Chondrocyte (in vitro differentiated cells): ENCODE results near the gene RAB5A. TPM values are rescaled to one million over a fixed set of nuclear protein-coding genes. Genes with fewer than 3 reads are reported as not detected.
"Not testable (repeated sequence)": the region's sequence is repeated elsewhere in the genome, so short reads cannot be mapped to it uniquely, and the experiment has no call there.

Experiments used
- DNase-seq: peaks from one replicate; pipeline ENCODE4 v3.0.0; 2021; ENCODE audit warnings: mixed read lengths, low spot score
- H3K27ac Mint-ChIP-seq: one replicate; pipeline ENCODE4 v1.8.0; 2021; ENCODE audit warnings: mild to moderate bottlenecking, moderate library complexity, mixed read lengths; ENCODE audit not compliant: unreplicated experiment
- H3K27me3 Mint-ChIP-seq: 2 replicates; pipeline ENCODE4 v1.8.0; 2021; ENCODE audit warnings: low read depth, mixed read lengths
- H3K36me3 Mint-ChIP-seq: 2 replicates; pipeline ENCODE4 v1.8.0; 2021; ENCODE audit warnings: low read depth, mixed read lengths
- H3K4me1 Mint-ChIP-seq: 2 replicates; pipeline ENCODE4 v1.8.0; 2021; ENCODE audit warnings: low read depth, mild to moderate bottlenecking, mixed read lengths
- H3K4me3 Mint-ChIP-seq: one replicate; pipeline ENCODE4 v1.8.0; 2021; ENCODE audit warnings: mild to moderate bottlenecking, moderate library complexity, mixed read lengths; ENCODE audit not compliant: unreplicated experiment
- H3K9me3 Mint-ChIP-seq: 2 replicates; pipeline ENCODE4 v1.8.0; 2021; ENCODE audit warnings: low read depth, mixed read lengths
- CTCF ChIP-seq: fragments of 200-600 bp; sonication (generic); IDR thresholded peaks from 2 replicates; pipeline ENCODE4 v1.5.0; 2021; ENCODE audit warnings: antibody characterized with exemption, mild to moderate bottlenecking, moderate library complexity
- long read RNA-seq: library from polyadenylated mRNA; stranded (forward); transcript quantifications from one replicate; pipeline ENCODE4 v2.0.0, GENCODE V29; 2021
- total RNA-seq: library from RNA; stranded (reverse); gene quantifications from 3 replicates; pipeline ENCODE4 v1.2.1, GENCODE V29; 2021

RAB5A gene
- 70.6 to 81.1 TPM (median 76.0 TPM) in 3 replicates for total RNA-seq
- long read RNA-seq, transcript RAB5A-201 (6 exons, 2,536 nt): major isoform, 153 of 163 reads
- long read RNA-seq, partial matches to known transcripts: 2 of 163 reads
- long read RNA-seq, other reads (novel, unspliced or antisense): 7 of 163 reads

DNA sequence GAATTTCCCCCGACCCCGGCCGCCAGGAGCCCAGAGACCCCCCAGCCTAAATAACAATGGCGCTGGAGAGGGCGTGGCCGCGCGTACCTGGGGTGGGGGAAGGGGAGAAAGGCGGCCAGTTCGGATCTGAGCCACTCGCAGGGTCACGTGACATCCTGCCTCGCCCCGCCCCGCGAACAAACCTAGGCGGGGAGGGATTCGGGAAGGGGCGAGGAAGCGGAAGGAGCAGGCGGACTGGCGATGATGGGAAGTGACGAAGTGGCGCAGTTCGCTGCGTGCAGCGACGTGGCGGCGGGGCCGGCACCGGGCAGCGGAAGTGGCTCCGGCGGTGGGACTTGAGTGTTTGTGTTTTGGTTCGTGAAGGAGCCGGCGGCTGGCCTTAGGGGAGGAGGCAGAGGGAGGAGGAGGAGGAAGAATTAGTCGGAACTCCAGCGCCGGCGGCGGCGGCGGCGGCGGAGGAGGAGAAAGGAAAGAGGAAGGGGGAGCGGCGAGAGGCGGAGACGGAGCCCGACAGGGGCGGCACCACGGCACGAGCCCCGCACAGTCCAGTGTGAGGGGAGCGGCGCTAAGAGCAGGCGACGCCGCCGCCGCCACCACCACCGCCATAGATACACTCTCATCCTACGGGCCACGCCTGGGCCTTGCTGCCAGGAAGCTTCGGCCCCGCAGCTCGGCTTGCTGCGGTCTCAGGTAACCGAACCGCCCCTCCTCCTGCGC is at the start of gene RAB5A:
Gene RAB5A, plus strand, starts transcription at position 266 of the 717 bp plus-strand sequence. CDS start 3,802 bp downstream, outside the sequence.
- no peaks in the 10 kb centered on the region for H3K27me3 Mint-ChIP-seq

DNA sequence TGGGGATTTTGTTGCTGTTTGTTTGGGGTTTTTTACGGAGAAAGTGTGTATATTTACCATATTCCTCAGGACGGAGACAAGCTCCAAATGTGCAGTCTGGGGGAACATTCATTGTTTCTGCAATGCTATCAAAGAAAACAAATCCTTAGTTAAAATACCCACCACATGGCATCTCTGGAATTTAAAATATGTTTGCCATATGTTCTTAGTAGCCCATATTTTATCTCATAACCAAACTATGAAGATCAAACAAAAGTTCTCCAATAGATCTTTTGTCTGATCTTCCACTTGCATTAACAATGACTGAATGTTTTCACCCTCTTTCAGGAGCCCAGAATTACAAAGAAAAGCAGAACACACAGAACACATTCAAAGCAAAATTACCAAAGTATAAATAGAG is 48.2 kb upstream of the RAB5A start:
- no peak for DNase-seq
- H3K27ac Mint-ChIP-seq: peak overlapping the region; percentile 57
- H3K9me3 Mint-ChIP-seq: no peaks in the 10 kb centered on the region
- peaks cover 11% of the 10 kb centered on the region for H3K4me1 Mint-ChIP-seq
- no peaks in the 10 kb centered on the region for H3K36me3 Mint-ChIP-seq
- TF ChIP-seq CTCF: no peak
- peak overlapping the region; percentile 13 for H3K4me3 Mint-ChIP-seq
- H3K27me3 Mint-ChIP-seq: no peaks in the 10 kb centered on the region

More for the DNA sequence above, at the start of gene RAB5A:
- Mint-ChIP-seq H3K36me3 (peaks cover 4% of the 10 kb centered on the region), H3K9me3 (no peaks in the 10 kb centered on the region), H3K4me3 (peak within 1 kb of the TSS; percentile 96), H3K27ac (peak within 1 kb of the TSS; percentile 100), H3K4me1 (peaks cover 49% of the 10 kb centered on the region)
- DNase-seq: peak; percentile 98
- no peak for TF ChIP-seq CTCF

DNA sequence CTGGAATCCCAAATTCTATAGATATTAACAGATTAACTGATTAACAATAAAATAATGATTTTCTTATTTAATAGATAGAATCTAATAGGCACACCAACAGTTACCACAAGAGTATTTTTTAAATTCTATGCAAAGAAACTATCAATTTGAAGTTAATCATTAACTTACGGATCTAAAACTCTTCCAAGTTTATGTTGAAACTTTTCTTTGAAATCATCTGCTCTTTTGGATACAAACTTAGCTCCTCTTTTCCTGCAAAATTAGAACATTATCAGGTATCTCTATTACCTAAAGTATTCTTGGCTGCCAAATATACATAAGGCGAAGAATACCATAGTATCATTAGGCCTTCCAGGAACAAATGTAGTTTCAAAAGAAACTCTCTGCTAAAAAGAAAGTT is 47.6 kb upstream of the RAB5A start:
- Mint-ChIP-seq H3K9me3 (no peaks in the 10 kb centered on the region), H3K36me3 (no peaks in the 10 kb centered on the region), H3K4me1 (peaks cover 11% of the 10 kb centered on the region), H3K27ac (no peak overlapping the region), H3K27me3 (no peaks in the 10 kb centered on the region), H3K4me3 (no peak overlapping the region)
- no peak for DNase-seq
- TF ChIP-seq CTCF: no peak

DNA sequence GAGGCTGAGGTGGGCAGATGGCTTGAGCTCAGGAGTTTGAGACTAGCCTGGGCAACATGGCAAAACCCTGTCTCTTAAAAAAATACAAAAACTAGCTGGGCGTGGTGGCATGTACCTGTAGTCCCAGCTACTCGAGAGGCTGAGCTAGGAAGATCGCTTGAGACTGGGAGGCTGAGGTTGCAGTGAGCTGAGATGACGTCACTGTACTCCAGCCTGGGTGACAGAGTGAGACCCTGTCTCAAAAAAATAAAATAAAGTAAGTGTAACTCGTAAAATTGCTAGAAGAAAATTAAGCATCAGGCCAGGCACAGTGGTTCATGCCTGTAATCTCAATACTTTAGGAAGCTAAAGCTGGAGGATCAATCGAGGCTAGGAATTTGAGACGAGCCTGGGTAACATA is 47.1 kb upstream of the RAB5A start:
- H3K4me1 Mint-ChIP-seq: peaks cover 11% of the 10 kb centered on the region
- not testable (repeated sequence) for H3K27ac Mint-ChIP-seq, H3K4me3 Mint-ChIP-seq, DNase-seq, H3K36me3 Mint-ChIP-seq, H3K27me3 Mint-ChIP-seq, H3K9me3 Mint-ChIP-seq

DNA sequence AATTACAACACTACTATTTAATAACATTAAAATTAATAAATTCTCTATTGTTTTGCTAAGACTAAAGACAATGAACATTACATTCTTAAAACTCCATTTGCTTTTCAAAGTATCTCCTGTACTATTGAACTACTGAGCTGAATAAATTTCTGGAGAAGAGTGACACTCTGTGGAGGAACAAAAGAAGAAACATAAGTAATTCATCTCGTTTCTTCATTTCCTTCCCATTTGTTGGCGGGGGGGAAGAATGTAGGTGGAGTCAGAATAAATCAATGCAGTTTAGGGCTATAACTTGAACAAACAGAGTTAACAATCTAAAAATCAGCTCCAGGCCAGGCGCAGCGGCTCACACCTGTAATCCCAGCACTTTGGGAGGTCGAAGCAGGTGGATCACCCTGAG is 45.6 kb upstream of the RAB5A start:
- Mint-ChIP-seq H3K4me3 (no peak overlapping the region), H3K9me3 (no peaks in the 10 kb centered on the region), H3K27me3 (no peaks in the 10 kb centered on the region), H3K4me1 (peaks cover 11% of the 10 kb centered on the region), H3K27ac (no peak overlapping the region), H3K36me3 (no peaks in the 10 kb centered on the region)
- peak; percentile 58 for TF ChIP-seq CTCF
- no peak for DNase-seq

DNA sequence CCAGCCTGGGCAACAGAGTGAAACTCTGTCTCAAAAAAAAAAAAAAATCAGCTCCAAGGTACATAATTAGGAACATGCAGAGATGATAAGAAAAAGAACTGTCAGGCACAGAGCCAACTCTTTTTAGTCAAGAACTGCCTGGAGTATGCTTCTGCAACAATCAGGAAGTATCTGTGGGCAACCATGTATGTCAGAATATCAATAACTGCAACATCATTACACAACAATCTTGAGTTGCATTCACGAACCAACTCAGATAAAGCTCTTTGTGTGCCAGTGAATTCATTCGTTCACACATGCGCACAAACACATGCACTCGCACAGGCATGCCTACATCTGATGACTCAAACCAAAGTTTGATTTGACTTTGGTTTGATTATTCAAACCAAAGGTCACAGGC is 45.0 kb upstream of the RAB5A start:
- TF ChIP-seq CTCF: no peak
- Mint-ChIP-seq H3K4me3 (no peak overlapping the region), H3K27me3 (no peaks in the 10 kb centered on the region), H3K36me3 (no peaks in the 10 kb centered on the region), H3K9me3 (peaks cover 2% of the 10 kb centered on the region), H3K27ac (no peak overlapping the region), H3K4me1 (peaks cover 11% of the 10 kb centered on the region)
- no peak for DNase-seq
